Myocyte (in vitro differentiated cells): Measurements from ENCODE around the gene DNAJC28. TPM values are rescaled to one million over a fixed set of nuclear protein-coding genes. Genes with fewer than 3 reads are reported as not detected.
"Not testable (repeated sequence)": the region's sequence is repeated elsewhere in the genome, so short reads cannot be mapped to it uniquely, and the experiment has no call there.

Source experiments
- DNase-seq: peaks from one replicate; pipeline ENCODE4 v3.0.0-alpha.2; 2012; ENCODE audit warnings: low read depth
- polyA plus RNA-seq: library from polyadenylated mRNA; unstranded; fragments of >200 nt; gene quantifications from one replicate; pipeline ENCODE4 v1.2.1, GENCODE V29; 2012; ENCODE audit warnings: missing spikeins
- total RNA-seq: library from RNA; depleted of rRNA; stranded (reverse); fragments of >200 nt; gene quantifications from 2 replicates; pipeline ENCODE4 v1.2.3, GENCODE V29; 2014

DNAJC28 gene
- total RNA-seq: 3.3 and 3.5 TPM in 2 replicates
- 1.6 TPM for polyA plus RNA-seq

- peak; percentile 96 for DNase-seq
These were observed at the start of gene DNAJC28 for GRCh38 chr21:33491373-33492102. Gene DNAJC28, minus strand, starts transcription at chr21:33491716. Its CDS starts 2,323 bp downstream, at chr21:33489393.

DNA sequence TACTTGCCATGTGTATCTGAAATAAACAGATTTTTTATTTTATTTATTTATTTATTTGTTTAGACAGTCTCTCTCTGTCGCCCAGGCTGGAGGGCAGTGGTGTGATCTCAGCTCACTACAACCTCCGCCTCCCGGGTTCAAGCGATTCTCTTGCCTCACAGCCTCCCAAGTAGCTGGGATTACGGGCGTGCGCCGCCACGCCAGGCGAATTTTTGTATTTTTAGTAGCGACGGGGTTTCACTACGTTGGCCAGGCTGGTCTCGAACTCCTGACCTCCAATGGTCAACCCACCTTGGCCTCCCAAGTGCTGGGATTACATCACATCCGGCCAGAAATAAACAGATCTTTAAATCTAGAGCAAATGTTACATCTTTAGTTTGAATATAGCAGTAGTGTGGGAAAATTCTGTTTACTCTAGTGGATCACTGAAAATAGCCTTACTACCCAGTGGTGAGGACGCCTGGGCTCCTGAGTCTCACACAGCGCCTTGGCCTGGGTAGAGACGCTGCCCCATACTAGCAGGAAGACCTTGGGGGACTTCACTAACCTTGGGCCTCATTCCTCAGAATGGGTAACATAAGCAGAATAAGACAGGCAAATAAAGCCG lies 49.7 kb upstream of the DNAJC28 start:
- peak; percentile 20 for DNase-seq

- no peak for DNase-seq
These were observed 49.2 kb upstream of the DNAJC28 start for GRCh38 chr21:33540711-33541104.

- no peak for DNase-seq
These were observed 48.1 kb upstream of the DNAJC28 start for GRCh38 chr21:33539616-33540015.

DNA sequence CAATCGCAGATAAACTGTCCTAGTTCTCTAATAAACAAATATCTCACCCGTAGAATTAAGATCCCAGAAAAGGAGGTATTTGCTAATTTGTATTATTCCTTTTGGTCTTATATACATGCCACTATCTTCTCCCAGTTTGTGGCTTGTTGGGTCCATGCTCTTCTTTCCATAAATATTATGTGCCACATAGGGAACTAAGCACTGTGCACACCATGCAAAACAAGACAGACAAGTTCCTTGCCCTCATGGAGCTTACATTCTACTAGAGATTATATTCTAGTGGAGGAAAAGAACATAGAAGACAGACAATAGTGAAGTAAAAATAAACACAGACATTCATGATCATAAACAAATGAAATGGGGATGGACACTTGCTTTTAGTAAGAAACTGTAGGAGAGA lies 45.7 kb upstream of the DNAJC28 start:
- no peak for DNase-seq

DNA sequence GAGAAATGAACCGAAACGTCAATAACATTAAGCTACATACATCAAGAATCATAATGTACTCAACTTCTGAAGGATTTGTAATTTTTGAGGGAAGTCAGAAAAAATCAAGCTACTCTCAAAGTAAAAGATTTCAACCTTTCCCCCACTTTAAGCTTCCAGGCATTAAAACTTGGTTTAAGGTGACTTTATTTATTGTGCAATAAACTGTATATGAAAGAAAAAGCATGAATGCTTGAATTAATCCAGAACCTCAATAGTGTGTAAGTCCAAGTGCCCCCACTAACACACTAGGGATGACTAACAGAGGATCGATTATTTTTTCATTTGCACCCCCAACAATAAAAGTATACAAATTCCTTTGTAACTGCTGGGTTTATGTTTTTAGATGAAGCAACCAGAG lies 39.5 kb upstream of the DNAJC28 start:
- DNase-seq: no peak

- no peak for DNase-seq
These were observed 31.4 kb upstream of the DNAJC28 start for GRCh38 chr21:33522953-33523349.

DNA sequence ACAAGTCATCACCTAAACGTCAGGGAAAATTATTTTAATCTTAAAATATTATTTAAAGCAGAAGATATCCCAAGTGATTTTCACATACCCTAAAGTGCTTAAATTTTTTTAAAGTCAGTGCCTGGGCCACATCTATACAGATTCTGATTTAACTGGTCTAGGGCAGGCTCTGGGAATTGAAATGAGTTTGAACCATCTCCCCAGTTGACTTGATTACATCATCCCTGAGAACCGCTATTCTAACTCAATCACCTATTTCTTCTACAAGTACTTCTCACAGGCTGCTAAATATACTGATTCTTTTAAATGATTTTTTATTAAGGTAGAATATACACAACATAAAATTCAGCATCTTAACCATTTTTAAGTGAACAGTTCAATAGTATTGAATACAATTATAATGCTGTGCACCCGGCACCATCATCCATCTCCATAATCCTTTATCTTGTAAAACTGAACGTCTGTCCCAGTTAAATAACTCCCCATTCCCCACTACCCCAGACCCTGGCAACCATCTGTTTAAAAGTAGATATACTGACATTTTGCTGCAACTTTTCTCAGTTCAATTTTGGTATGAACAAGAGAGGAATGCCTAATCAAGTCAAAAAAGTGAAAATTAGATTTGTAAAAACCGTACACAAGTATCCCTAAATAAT lies 30.9 kb upstream of the DNAJC28 start:
- no peak for DNase-seq

- no peak for DNase-seq
These were observed 27.4 kb upstream of the DNAJC28 start for GRCh38 chr21:33518899-33519298.

DNA sequence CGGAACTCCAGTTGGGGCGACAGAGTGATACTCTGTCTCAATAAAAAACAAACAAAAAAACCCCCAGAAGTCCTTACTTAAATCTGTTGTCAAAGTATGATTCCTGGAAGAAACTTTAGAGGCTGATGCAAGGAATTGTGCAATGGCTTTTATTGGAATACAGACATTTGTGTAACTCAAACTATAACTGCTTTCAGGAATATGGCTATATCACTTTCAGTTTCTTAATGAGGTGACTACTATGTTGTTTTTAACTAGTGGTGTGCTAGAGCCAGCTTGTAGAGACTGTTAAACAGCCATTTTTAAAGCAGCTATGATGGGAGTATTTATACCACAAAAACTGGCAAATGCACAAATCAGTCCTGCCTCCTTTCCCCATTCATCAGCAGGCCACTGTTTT lies 22.7 kb upstream of the DNAJC28 start:
- DNase-seq: no peak

GRCh38 chr21:33512481-33512880 lies 21.0 kb upstream of the DNAJC28 start:
- no peak for DNase-seq

DNA sequence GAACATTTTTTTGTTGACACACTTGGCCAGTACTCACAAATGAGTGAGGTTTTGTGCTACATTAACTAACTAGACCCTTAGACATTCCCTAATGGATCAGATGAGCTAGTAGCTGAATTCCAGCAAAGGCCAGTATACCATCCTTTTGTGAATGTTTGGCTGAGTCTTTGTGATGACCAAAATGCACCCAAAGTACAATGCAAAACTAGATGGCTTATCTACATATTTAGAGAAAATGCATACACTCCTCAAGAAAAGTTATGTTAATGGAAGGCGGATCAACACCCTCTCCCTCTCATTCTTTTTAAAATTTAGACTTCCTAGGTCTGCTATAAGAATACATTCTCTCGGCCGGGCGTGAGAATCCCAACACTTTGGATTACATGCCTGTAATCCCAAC lies 20.1 kb upstream of the DNAJC28 start:
- DNase-seq: no peak

- DNase-seq: no peak
These were observed 19.3 kb upstream of the DNAJC28 start for GRCh38 chr21:33510826-33511225.

DNA sequence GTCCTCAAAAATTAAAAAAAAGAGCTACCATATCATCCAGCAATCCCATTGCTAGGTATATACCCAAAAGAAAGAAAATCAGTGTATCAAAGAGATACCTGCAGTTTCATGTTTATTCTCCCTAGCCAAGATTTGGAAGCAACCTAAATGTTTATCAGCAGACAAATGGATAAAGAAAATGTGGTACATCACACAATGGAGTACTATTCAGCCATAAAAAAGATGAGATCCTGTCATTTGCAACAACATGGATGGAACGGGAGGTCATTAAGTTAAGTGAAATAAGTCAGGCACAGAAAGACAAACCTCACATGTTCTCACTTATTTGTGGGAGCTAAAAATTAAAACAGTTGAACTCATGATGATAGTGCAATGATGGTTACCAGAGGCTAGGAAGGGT lies 15.5 kb upstream of the DNAJC28 start:
- not testable (repeated sequence) for DNase-seq

- no peak for DNase-seq
These were observed 14.3 kb upstream of the DNAJC28 start for GRCh38 chr21:33505833-33506232.

- no peak for DNase-seq
These were observed 4.8 kb upstream of the DNAJC28 start for GRCh38 chr21:33496345-33496744.

- DNase-seq: no peak
These were observed 4.2 kb upstream of the DNAJC28 start for GRCh38 chr21:33495743-33496142.

DNA sequence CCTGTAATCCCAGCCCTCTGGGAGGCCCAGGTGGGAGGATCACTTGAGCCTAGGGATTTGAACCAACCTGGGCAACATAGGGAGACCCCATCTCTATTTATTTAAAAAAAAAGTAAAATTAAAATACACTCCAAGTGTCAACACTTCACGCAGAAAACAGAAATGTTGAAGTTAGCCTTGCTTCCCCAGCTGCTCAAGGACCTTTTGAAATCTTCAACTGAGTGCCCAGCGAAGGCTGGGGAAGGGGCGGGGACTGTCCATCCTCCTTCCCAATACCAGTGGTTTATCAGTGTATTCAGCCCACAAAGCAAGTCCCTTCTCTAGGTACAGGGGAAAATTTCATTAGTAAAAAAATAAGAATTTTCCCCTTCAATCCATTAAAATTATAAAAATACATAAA lies 2.2 kb upstream of the DNAJC28 start:
- DNase-seq: no peak

- DNase-seq: no peak
These were observed 1.1 kb upstream of the DNAJC28 start for GRCh38 chr21:33492571-33492970.

GRCh38 chr21:33490991-33491372 lies 534 bp downstream of the DNAJC28 start:
- peak; percentile 17 for DNase-seq

- DNase-seq: no peak
These were observed 2.6 kb downstream of the DNAJC28 start for GRCh38 chr21:33488936-33489335.

DNA sequence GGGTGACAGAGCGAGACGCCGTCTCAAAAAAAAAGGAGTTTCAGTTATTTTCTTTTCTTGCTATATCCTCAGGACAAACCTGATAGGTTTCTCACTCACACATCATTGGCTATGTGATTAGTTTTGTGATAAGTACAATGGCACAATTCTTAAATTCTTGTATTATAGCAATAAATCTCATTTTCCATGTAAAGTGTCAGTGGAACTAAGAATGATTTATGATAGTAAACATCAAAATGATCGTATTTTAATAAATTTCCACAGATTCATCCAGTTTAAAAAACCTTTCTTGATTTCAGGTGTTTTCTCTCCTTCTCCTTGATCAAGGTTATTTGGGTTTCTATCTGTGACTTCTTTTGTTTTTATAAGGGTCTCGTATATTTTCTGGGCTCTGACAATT lies 3.5 kb downstream of the DNAJC28 start:
- no peak for DNase-seq
